Upper lobe of left lung (tissue), 4 donors: ENCODE data around the gene PTX4.

Experiments
- EP300 ChIP-seq, 4 donors: sonication (generic); formaldehyde crosslinking; IDR thresholded peaks; one replicate each; pipeline ENCODE4 v1.5.1; 2017; ENCODE audit warnings: antibody characterized with exemption in 4 of 4, control low read depth in 2 of 4
- POLR2A ChIP-seq, 4 donors: fragments of 450-650 bp; IDR thresholded peaks; one replicate each; pipeline ENCODE4 v1.5.1; 2016 to 2017; ENCODE audit warnings: antibody characterized with exemption in 4 of 4, mild to moderate bottlenecking in 2 of 4
- TF ChIP-seq, protein P1 (sequence below), 6 experiments: fragments of 450-650 bp in 4 of 6; fragments of 200-600 bp in 2 of 6; sonication (generic) in 2 of 6; IDR thresholded peaks; one replicate each; pipeline ENCODE4 v1.5.1; 2016 to 2019; ENCODE audit warnings: antibody characterized with exemption in 6 of 6

DNA sequence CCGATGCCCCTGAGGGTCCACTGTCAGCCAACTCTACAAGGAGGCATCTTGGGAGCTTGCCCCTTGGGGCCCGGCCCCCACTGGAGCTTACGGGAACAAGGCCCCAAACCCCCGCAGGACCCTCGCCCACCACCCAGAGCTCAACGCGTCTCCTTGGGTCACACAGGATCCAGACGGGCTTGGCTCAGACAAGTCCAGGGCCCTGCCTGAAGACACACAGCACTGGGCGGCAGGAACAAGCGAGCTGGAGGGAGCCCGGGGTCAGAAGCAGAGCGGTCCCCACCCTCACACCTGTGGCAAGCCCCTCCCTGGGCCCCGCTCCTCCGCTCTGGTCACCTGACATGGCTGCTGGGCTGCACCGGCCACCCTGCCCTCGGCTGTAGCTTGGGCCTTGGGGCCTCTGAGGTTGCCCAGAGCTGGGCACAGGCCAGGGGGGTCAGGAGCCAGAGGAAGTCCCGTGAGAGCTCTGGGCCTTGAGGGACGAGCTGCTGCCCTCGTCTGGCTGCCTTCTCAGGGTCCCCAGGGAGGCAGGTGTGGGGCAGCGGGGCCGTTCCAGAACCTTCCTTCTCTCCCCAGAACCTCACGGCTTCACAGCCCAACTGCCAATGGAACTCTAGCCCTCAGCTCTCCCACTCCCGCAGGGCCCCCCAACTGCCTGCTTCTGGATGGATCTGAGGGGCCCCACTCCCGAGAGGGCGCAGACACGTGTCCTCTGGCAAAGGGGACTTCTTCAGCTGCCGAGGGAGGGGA lies 44.6 kb downstream of the PTX4 start, which contains the start of gene CCDC154:
- TF ChIP-seq, protein P1, sequence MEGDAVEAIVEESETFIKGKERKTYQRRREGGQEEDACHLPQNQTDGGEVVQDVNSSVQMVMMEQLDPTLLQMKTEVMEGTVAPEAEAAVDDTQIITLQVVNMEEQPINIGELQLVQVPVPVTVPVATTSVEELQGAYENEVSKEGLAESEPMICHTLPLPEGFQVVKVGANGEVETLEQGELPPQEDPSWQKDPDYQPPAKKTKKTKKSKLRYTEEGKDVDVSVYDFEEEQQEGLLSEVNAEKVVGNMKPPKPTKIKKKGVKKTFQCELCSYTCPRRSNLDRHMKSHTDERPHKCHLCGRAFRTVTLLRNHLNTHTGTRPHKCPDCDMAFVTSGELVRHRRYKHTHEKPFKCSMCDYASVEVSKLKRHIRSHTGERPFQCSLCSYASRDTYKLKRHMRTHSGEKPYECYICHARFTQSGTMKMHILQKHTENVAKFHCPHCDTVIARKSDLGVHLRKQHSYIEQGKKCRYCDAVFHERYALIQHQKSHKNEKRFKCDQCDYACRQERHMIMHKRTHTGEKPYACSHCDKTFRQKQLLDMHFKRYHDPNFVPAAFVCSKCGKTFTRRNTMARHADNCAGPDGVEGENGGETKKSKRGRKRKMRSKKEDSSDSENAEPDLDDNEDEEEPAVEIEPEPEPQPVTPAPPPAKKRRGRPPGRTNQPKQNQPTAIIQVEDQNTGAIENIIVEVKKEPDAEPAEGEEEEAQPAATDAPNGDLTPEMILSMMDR (IDR thresholded peaks at IDR 0.05), result no peak
- TF ChIP-seq POLR2A (IDR thresholded peaks at IDR 0.05), result no peak
- TF ChIP-seq EP300 (IDR thresholded peaks at IDR 0.05), result no peak
